Measurements from ENCODE around the gene SEMA3F. TPM values are rescaled to one million over a fixed set of nuclear protein-coding genes. Genes with fewer than 3 reads are reported as not detected.

Gene SEMA3F
- total and polyA plus RNA-seq, 2 of the 4 experiments (the other 2 are of a cell fraction): 7.3 to 23.3 TPM

- no peak overlapping the region for H2BK5ac ChIP-seq (ENCODE audit: low read depth, low read length, poor library complexity, severe bottlenecking)
- no peak for DNase-seq
- H3K79me1 ChIP-seq (ENCODE audit: low read depth in 1 of 2, low read length in 2 of 2): no peaks in the 10 kb centered on the region
- dilution Hi-C loops (cut with HindIII; ENCODE audit: low sequenced_read_pairs, unreplicated experiment): no loop called here
- H3K36me3 ChIP-seq (ENCODE audit: control insufficient read depth, insufficient read depth, low read length): no peaks in the 10 kb centered on the region
- no peaks in the 10 kb centered on the region for H3K9me1 ChIP-seq (ENCODE audit: insufficient read depth, low read length)
- ChIA-PET POLR2A (ENCODE audit: unreplicated experiment) (no interaction called here), CTCF (no interaction called here)
- H3K14ac ChIP-seq (replicated peaks; ENCODE audit: low read depth, low read length): no peak overlapping the region
- H4K8ac ChIP-seq (ENCODE audit: low read depth in 2 of 2, low read length in 2 of 2): no peak overlapping the region
- H3K23ac ChIP-seq (ENCODE audit: low read depth, low read length): no peak overlapping the region
- H2AFZ ChIP-seq (replicated peaks; ENCODE audit: low read length, poor library complexity): no peak overlapping the region
- no peak overlapping the region for H2BK120ac ChIP-seq (ENCODE audit: low read depth, low read length)
- TF ChIP-seq MAZ (IDR thresholded peaks at IDR 0.05; ENCODE audit: borderline replicate concordance, low read depth, low read length) (no peak), POLR2A (IDR thresholded peaks at IDR 0.05; ENCODE audit: low read depth, low read length) (no peak), MAFK (IDR thresholded peaks at IDR 0.05; ENCODE audit: low read depth, low read length) (no peak), SMC3 (IDR thresholded peaks at IDR 0.05; ENCODE audit: low read depth, low read length) (no peak), BHLHE40 (IDR thresholded peaks at IDR 0.05; ENCODE audit: low read depth, low read length) (no peak)
- no peak overlapping the region for H4K5ac ChIP-seq (ENCODE audit: low read depth, low read length)
- in situ Hi-C loops (cut with MboI; ENCODE audit: low sequenced_read_pairs): no loop called here
- H3K4me2 ChIP-seq (ENCODE audit: low read depth, low read length): no peak overlapping the region
- H3K9me3 ChIP-seq (ENCODE audit: control insufficient read depth, insufficient read depth, low read length): no peaks in the 10 kb centered on the region
- H4K20me1 ChIP-seq (ENCODE audit: insufficient read depth, low read length): no peaks in the 10 kb centered on the region
- no peak overlapping the region for H2AK9ac ChIP-seq (replicated peaks; ENCODE audit: low read depth, low read length, poor library complexity)
- WGBS, 2 experiments (ENCODE audit: extremely low coverage in 2 of 2, insufficient read length in 1 of 2): 84% methylated on average over 4 of the region's 17 CpGs; no CpG with 5 or more reads in 1 of the 2 experiments
- H3K56ac ChIP-seq (ENCODE audit: extremely low read depth, insufficient read depth, low read length): no peak overlapping the region
- H2BK20ac ChIP-seq (ENCODE audit: low read depth, low read length): no peak overlapping the region
- H3K4me1 ChIP-seq (ENCODE audit: control insufficient read depth, insufficient read depth, low read length): no peaks in the 10 kb centered on the region
- BruUV-seq (replicated peaks): no TSS peak
- intact Hi-C loops (cut with micrococcal nuclease): no loop called here
- H2BK15ac ChIP-seq (ENCODE audit: low read depth, low read length): no peak overlapping the region
- no peak overlapping the region for H3K9ac ChIP-seq (ENCODE audit: low read depth, low read length)
- H3K4ac ChIP-seq (ENCODE audit: low read depth, low read length): no peak overlapping the region
- H3K27ac ChIP-seq (ENCODE audit: insufficient read depth, low read length): no peak overlapping the region
- no peak for ATAC-seq (ENCODE audit: low read depth)
- peaks cover 25% of the 10 kb centered on the region; the same call in 1 of the 2 replicates for H3K27me3 ChIP-seq (ENCODE audit: control insufficient read depth, insufficient read depth, low read length)
- H3K4me3 ChIP-seq (ENCODE audit: insufficient read depth, low read depth, low read length): no peak overlapping the region
- H4K91ac ChIP-seq (ENCODE audit: insufficient read depth, low read depth, low read length): no peak overlapping the region
- no peak overlapping the region for H3K18ac ChIP-seq (ENCODE audit: low read depth, low read length)
- no peak overlapping the region for H2AK5ac ChIP-seq (ENCODE audit: low read depth, low read length)
These were observed 63.3 kb downstream of the SEMA3F start for GRCh38 chr3:50218448-50218847.
